Fibroblast of lung (primary cell): Measurements from ENCODE around the gene BCL2L13. TPM values are rescaled to one million over a fixed set of nuclear protein-coding genes. Genes with fewer than 3 reads are reported as not detected.
"Not testable (repeated sequence)": the region's sequence is repeated elsewhere in the genome, so short reads cannot be mapped to it uniquely, and the experiment has no call there.

Experiments used
- DNase-seq, 2 donors: peaks; one replicate each; pipeline versions ENCODE4 v3.0.0 to v3.0.0-alpha.2; 2010; ENCODE audit warnings: low read depth in 2 of 2
- H2AFZ ChIP-seq: 2 replicates; pipeline ENCODE4 v1.5.1; 2012; ENCODE audit warnings: low read length, control low read depth, inconsistent platforms
- H3K27ac ChIP-seq: 2 replicates; pipeline ENCODE4 v1.5.1; 2011; ENCODE audit warnings: low read length, control low read depth; ENCODE audit not compliant: insufficient read depth
- H3K27me3 ChIP-seq: 2 replicates; pipeline ENCODE4 v1.5.1; 2011; ENCODE audit warnings: mild to moderate bottlenecking, low read length; ENCODE audit not compliant: control insufficient read depth, insufficient read depth
- H3K36me3 ChIP-seq: 2 replicates; pipeline ENCODE4 v1.5.1; 2011; ENCODE audit warnings: low read length; ENCODE audit not compliant: control insufficient read depth, insufficient read depth
- H3K4me1 ChIP-seq: 2 replicates; pipeline ENCODE4 v1.5.1; 2011; ENCODE audit warnings: low read length; ENCODE audit not compliant: control insufficient read depth, insufficient read depth; ENCODE audit errors: extremely low read depth
- H3K4me2 ChIP-seq: 2 replicates; pipeline ENCODE4 v1.5.1; 2011; ENCODE audit warnings: low read length, control low read depth; ENCODE audit not compliant: insufficient read depth; ENCODE audit errors: extremely low read depth
- H3K4me3 ChIP-seq, 4 experiments: fragments of 200-600 bp in 1 of 4; sonication (generic) in 1 of 4; replicated peaks in 1 of 4; 2 replicates each; pipeline ENCODE4 v1.5.1; 2011 to 2016; ENCODE audit warnings: low read length in 4 of 4, low read depth in 3 of 4, mild to moderate bottlenecking in 3 of 4, control low read depth in 2 of 4, inconsistent platforms in 1 of 4, mixed read lengths in 1 of 4; ENCODE audit not compliant: insufficient read depth in 1 of 4; ENCODE audit errors: control extremely low read depth in 1 of 4
- H3K79me2 ChIP-seq: 2 replicates; pipeline ENCODE4 v1.5.1; 2012; ENCODE audit warnings: mild to moderate bottlenecking, low read length, inconsistent platforms; ENCODE audit not compliant: control insufficient read depth, insufficient read depth
- H3K9ac ChIP-seq: 2 replicates; pipeline ENCODE4 v1.5.1; 2011; ENCODE audit warnings: mild to moderate bottlenecking, low read length, control low read depth; ENCODE audit not compliant: insufficient read depth
- H3K9me3 ChIP-seq: 2 replicates; pipeline ENCODE4 v1.5.1; 2012; ENCODE audit warnings: low read depth, low read length; ENCODE audit not compliant: control insufficient read depth, insufficient read depth
- H4K20me1 ChIP-seq: 2 replicates; pipeline ENCODE4 v1.5.1; 2011; ENCODE audit warnings: low read length; ENCODE audit not compliant: control insufficient read depth, insufficient read depth; ENCODE audit errors: extremely low read depth
- EZH2 ChIP-seq: IDR thresholded peaks from 2 replicates; pipeline ENCODE4 v1.5.1; 2012; ENCODE audit warnings: low read length, control low read depth, mild to moderate bottlenecking; ENCODE audit errors: missing control alignments
- polyA plus RNA-seq, 2 donors: library from polyadenylated mRNA; depleted of rRNA in 1 of 2; stranded (reverse) in 1 of 2; unstranded in 1 of 2; fragments of >200 nt; gene quantifications; 2 replicates each; pipeline ENCODE4 v1.2.1, GENCODE V29; 2011 to 2012; ENCODE audit warnings: missing spikeins in 1 of 2
- total RNA-seq: library from RNA; depleted of rRNA; stranded (reverse); fragments of >200 nt; gene quantifications from 2 replicates; pipeline ENCODE4 v1.2.1, GENCODE V29; 2014
- TF ChIP-seq, protein P1 (sequence below), 2 donors: IDR thresholded peaks in 1 of 2; conservative IDR thresholded peaks in 1 of 2; 1 replicate in 1 of 2; 2 replicates in 1 of 2; pipeline ENCODE4 v1.5.1; 2011 to 2012; ENCODE audit warnings: low read length in 2 of 2, control low read depth in 1 of 2, inconsistent platforms in 1 of 2, low read depth in 1 of 2, mild to moderate bottlenecking in 1 of 2

The BCL2L13 gene
- total and polyA plus RNA-seq, 2 donors (not counting 1 experiment from before 2014, with no cell fraction given), result 65.1 to 76.8 TPM

DNA sequence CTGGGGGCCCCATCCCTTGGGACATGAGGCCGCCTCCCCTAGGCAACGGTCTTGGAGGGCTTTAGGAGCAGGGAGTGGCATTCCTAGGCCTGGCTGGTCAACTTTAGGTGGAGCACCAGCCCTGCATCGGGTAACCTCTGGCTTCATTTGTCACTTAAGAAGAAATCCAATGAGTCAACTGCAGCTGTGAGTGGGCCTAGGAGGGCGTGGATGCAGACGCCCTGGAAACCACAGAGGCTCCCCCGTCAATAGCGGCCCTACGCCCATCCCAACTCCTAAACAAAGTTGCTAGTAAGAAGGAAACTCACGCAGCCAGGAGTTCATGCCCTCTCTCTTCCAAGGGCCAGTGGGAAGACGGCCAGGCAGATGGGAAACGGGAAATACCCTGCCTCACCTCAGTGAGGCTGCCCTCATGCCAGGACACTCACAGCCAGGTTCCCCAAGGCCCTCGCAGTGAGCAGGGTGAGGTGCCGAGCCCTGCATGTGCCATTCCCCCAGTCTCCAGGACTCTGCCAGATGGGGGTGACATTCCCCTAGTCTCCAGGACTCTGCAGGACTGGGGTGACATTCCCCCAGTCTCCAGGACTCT, 114.9 kb downstream of the BCL2L13 start:
- no peaks in the 10 kb centered on the region for H3K9me3 ChIP-seq
- no peaks in the 10 kb centered on the region for H3K79me2 ChIP-seq
- no peak overlapping the region for H3K9ac ChIP-seq
- DNase-seq, result peak; percentile 58 to 79
- no peak for TF ChIP-seq EZH2
- TF ChIP-seq, protein P1, sequence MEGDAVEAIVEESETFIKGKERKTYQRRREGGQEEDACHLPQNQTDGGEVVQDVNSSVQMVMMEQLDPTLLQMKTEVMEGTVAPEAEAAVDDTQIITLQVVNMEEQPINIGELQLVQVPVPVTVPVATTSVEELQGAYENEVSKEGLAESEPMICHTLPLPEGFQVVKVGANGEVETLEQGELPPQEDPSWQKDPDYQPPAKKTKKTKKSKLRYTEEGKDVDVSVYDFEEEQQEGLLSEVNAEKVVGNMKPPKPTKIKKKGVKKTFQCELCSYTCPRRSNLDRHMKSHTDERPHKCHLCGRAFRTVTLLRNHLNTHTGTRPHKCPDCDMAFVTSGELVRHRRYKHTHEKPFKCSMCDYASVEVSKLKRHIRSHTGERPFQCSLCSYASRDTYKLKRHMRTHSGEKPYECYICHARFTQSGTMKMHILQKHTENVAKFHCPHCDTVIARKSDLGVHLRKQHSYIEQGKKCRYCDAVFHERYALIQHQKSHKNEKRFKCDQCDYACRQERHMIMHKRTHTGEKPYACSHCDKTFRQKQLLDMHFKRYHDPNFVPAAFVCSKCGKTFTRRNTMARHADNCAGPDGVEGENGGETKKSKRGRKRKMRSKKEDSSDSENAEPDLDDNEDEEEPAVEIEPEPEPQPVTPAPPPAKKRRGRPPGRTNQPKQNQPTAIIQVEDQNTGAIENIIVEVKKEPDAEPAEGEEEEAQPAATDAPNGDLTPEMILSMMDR (conservative IDR thresholded peaks at IDR 0.05 in 1 of 2, IDR thresholded peaks at IDR 0.05 in 1 of 2; ENCODE audit: low read depth in 1 of 2, low read length in 2 of 2), result no peak
- H3K4me2 ChIP-seq, result no peak overlapping the region
- H3K4me1 ChIP-seq, result no peaks in the 10 kb centered on the region
- no peak overlapping the region for H2AFZ ChIP-seq
- H3K36me3 ChIP-seq, result no peaks in the 10 kb centered on the region
- H3K27me3 ChIP-seq, result no peaks in the 10 kb centered on the region
- H4K20me1 ChIP-seq, result no peaks in the 10 kb centered on the region
- no peak overlapping the region for H3K27ac ChIP-seq
- H3K4me3 ChIP-seq, result no peak overlapping the region

- Histone ChIP-seq H3K27me3 (no peaks in the 10 kb centered on the region), H3K79me2 (no peaks in the 10 kb centered on the region), H3K36me3 (no peaks in the 10 kb centered on the region), H3K4me1 (no peaks in the 10 kb centered on the region), H3K9me3 (no peaks in the 10 kb centered on the region), H3K4me2 (no peak overlapping the region), H3K4me3 (no peak overlapping the region), H2AFZ (no peak overlapping the region), H4K20me1 (no peaks in the 10 kb centered on the region), H3K27ac (no peak overlapping the region), H3K9ac (no peak overlapping the region)
- TF ChIP-seq EZH2, result no peak
- TF ChIP-seq, protein P1 (conservative IDR thresholded peaks at IDR 0.05 in 1 of 2, IDR thresholded peaks at IDR 0.05 in 1 of 2; ENCODE audit: low read depth in 1 of 2, low read length in 2 of 2), result peak in 1 of 2 donors; percentile 29
- no peak for DNase-seq
Observed at GRCh38 chr22:17754233-17754925, 115.8 kb downstream of the BCL2L13 start.

DNA sequence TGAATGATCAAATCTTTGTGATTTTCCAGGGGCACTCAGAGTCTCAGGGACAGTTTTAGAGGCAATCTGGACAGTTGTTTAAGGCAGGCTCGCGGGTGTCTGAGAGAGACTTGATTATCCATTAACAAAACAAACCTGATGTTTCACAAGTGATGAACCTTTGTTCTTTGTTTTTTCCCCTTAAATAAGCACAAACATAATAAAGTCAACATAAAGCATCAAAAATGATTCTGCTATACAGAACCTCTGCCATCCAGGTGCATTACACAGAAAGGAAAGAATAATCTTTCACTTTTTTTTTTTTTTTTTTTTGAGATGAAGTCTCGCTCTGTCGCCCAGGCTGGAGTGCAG, 122.6 kb downstream of the BCL2L13 start:
- Histone ChIP-seq H3K36me3 (no peaks in the 10 kb centered on the region), H2AFZ (no peak overlapping the region), H3K4me3 (no peak overlapping the region), H3K4me2 (no peak overlapping the region), H3K4me1 (no peaks in the 10 kb centered on the region), H3K79me2 (no peaks in the 10 kb centered on the region), H3K9ac (no peak overlapping the region), H3K9me3 (no peaks in the 10 kb centered on the region), H3K27me3 (no peaks in the 10 kb centered on the region), H4K20me1 (no peaks in the 10 kb centered on the region), H3K27ac (no peak overlapping the region)
- TF ChIP-seq, protein P1 (conservative IDR thresholded peaks at IDR 0.05 in 1 of 2, IDR thresholded peaks at IDR 0.05 in 1 of 2; ENCODE audit: low read depth in 1 of 2, low read length in 2 of 2), result no peak
- no peak for TF ChIP-seq EZH2
- DNase-seq, result no peak

- H3K9ac ChIP-seq, DNase-seq, H3K4me3 ChIP-seq, H3K4me2 ChIP-seq, H3K36me3 ChIP-seq, H2AFZ ChIP-seq, H3K79me2 ChIP-seq, H3K27ac ChIP-seq, H3K9me3 ChIP-seq, H3K27me3 ChIP-seq, H3K4me1 ChIP-seq, H4K20me1 ChIP-seq: not testable (repeated sequence)
Observed at GRCh38 chr22:17763442-17763841, 124.9 kb downstream of the BCL2L13 start.
